HCT116 (cell line): ENCODE measurements around the gene NTHL1. TPM values are rescaled to one million over a fixed set of nuclear protein-coding genes. Genes with fewer than 3 reads are reported as not detected.

Experiments used
- ATAC-seq: fragments of 200-7000 bp; cut with Tn5 transposase; 2 replicates; pipeline ENCODE4 v1.9.1; 2020; ENCODE audit warnings: mild to moderate bottlenecking, moderate library complexity
- BruUV-seq: library from RNA; stranded (reverse); fragments of 400-500 nt; replicated peaks from 2 replicates; lab custom pipeline; 2021; lab: Mats Ljungman, UMichigan
- CTCF ChIA-PET: fragments of 300-600 bp; sonication (Branson Sonifier 250); formaldehyde crosslinking; loops from one replicate; lab custom pipeline; 2021; ENCODE audit warnings: antibody characterized with exemption; lab: Charles Lee
- POLR2A ChIA-PET: fragments of 300-600, 350-600 bp; sonication (Branson Sonifier 250); formaldehyde crosslinking; loops from one replicate; lab custom pipeline; 2021; ENCODE audit warnings: antibody characterized with exemption; lab: Charles Lee
- RAD21 ChIA-PET, 2 experiments: fragments of 300-600 bp; sonication (Branson Sonifier 250); formaldehyde crosslinking; loops; one replicate each; lab custom pipeline; 2023; ENCODE audit warnings: low total read pairs in 2 of 2; ENCODE audit not compliant: uncharacterized antibody in 2 of 2, unreplicated experiment in 2 of 2, low non-redundant PET in 1 of 2; lab: Charles Lee
- DNase-seq: peaks from one replicate; pipeline ENCODE4 v3.0.0-alpha.2; 2010; ENCODE audit warnings: low read depth, low spot score
- H2AFZ ChIP-seq: fragments of 200-600 bp; shearing (Covaris generic), sonication (generic); 2 replicates; pipeline ENCODE4 v1.6.1; 2017; ENCODE audit warnings: low read depth, mixed run types, mixed read lengths, antibody characterized with exemption, low read length; ENCODE audit not compliant: poor library complexity, severe bottlenecking
- H3K27ac ChIP-seq: 2 replicates; pipeline ENCODE4 v1.5.1; 2012; ENCODE audit warnings: low read depth, low read length
- H3K27me3 ChIP-seq: fragments of 200-600 bp; sonication (generic); 2 replicates; pipeline ENCODE4 v1.6.1; 2016; ENCODE audit warnings: mixed run types, low read length, mixed read lengths; ENCODE audit not compliant: insufficient read depth
- H3K36me3 ChIP-seq, 2 experiments: fragments of 200-500 bp in 1 of 2; fragments of 200-600 bp in 1 of 2; sonication (Bioruptor generic) in 1 of 2; sonication (generic) in 1 of 2; 2 replicates each; pipeline versions ENCODE4 v1.5.1 to v1.6.1; 2014 to 2016; ENCODE audit warnings: low read length in 2 of 2, inconsistent platforms in 1 of 2, mixed read lengths in 1 of 2, mixed run types in 1 of 2; ENCODE audit not compliant: insufficient read depth in 2 of 2, control insufficient read depth in 1 of 2
- H3K4me1 ChIP-seq, 2 experiments: fragments of 200-600 bp in 1 of 2; sonication (generic) in 1 of 2; 2 replicates each; pipeline versions ENCODE4 v1.5.1 to v1.6.1; 2012 to 2017; ENCODE audit warnings: low read length in 2 of 2, inconsistent platforms in 1 of 2, mild to moderate bottlenecking in 1 of 2, mixed read lengths in 1 of 2, mixed run types in 1 of 2, moderate library complexity in 1 of 2; ENCODE audit not compliant: insufficient read depth in 2 of 2, control insufficient read depth in 1 of 2
- H3K4me2 ChIP-seq: fragments of 200-600 bp; sonication (generic); 2 replicates; pipeline ENCODE4 v1.6.1; 2017; ENCODE audit warnings: mixed run types, low read length, mixed read lengths
- H3K4me3 ChIP-seq, 2 experiments: fragments of 200-600 bp in 1 of 2; sonication (generic) in 1 of 2; replicated peaks in 1 of 2; 2 replicates each; pipeline ENCODE4 v1.5.1; 2011 to 2016; ENCODE audit warnings: low read length in 2 of 2, control low read depth in 1 of 2, low read depth in 1 of 2, mild to moderate bottlenecking in 1 of 2, mixed read lengths in 1 of 2, mixed run types in 1 of 2
- H3K79me2 ChIP-seq: fragments of 200-600 bp; sonication (generic); 2 replicates; pipeline ENCODE4 v1.6.1; 2017; ENCODE audit warnings: mild to moderate bottlenecking, mixed run types, low read length, moderate library complexity, mixed read lengths; ENCODE audit not compliant: insufficient read depth
- H3K9ac ChIP-seq: fragments of 200-600 bp; sonication (generic); 2 replicates; pipeline ENCODE4 v1.6.1; 2016; ENCODE audit warnings: low read length, mixed read lengths
- H3K9me2 ChIP-seq: fragments of 200-600 bp; sonication (generic), shearing (Covaris generic); 2 replicates; pipeline ENCODE4 v1.6.1; 2017; ENCODE audit warnings: mixed run types, mild to moderate bottlenecking, moderate library complexity; ENCODE audit not compliant: insufficient read depth
- H3K9me3 ChIP-seq, 2 experiments: fragments of 200-500 bp in 1 of 2; fragments of 200-600 bp in 1 of 2; sonication (Bioruptor generic) in 1 of 2; sonication (generic) in 1 of 2; 2 replicates each; pipeline ENCODE4 v1.6.1; 2014 to 2017; ENCODE audit warnings: low read length in 2 of 2, mixed read lengths in 2 of 2, inconsistent platforms in 1 of 2, low read depth in 1 of 2, mild to moderate bottlenecking in 1 of 2, mixed run types in 1 of 2, moderate library complexity in 1 of 2; ENCODE audit not compliant: control insufficient read depth in 1 of 2, insufficient read depth in 1 of 2
- H4K20me1 ChIP-seq: fragments of 200-600 bp; sonication (generic), shearing (Covaris generic); 2 replicates; pipeline ENCODE4 v1.6.1; 2017; ENCODE audit warnings: mixed run types, mild to moderate bottlenecking, moderate library complexity; ENCODE audit not compliant: insufficient read depth
- CBX3 ChIP-seq: IDR thresholded peaks from 2 replicates; pipeline ENCODE4 v1.6.1; 2012; ENCODE audit warnings: low read depth
- JUND ChIP-seq: IDR thresholded peaks from 2 replicates; pipeline ENCODE4 v1.6.1; 2012
- POLR2AphosphoS5 ChIP-seq: IDR thresholded peaks from 2 replicates; pipeline ENCODE4 v1.6.1; 2011; ENCODE audit warnings: mild to moderate bottlenecking, low read depth, low read length, moderate library complexity
- RAD21 ChIP-seq: IDR thresholded peaks from 2 replicates; pipeline ENCODE4 v1.6.1; 2012; ENCODE audit warnings: low read depth, mild to moderate bottlenecking
- SIN3A ChIP-seq: IDR thresholded peaks from 2 replicates; pipeline ENCODE4 v1.6.1; 2012; ENCODE audit warnings: low read depth
- SRF ChIP-seq: IDR thresholded peaks from 2 replicates; pipeline ENCODE4 v1.6.1; 2012; ENCODE audit warnings: low read depth
- ZNF274 ChIP-seq: fragments of 200-500 bp; sonication (Bioruptor generic); IDR thresholded peaks from 2 replicates; pipeline ENCODE4 v1.6.1; 2014; ENCODE audit warnings: mild to moderate bottlenecking, low read depth, low read length, inconsistent platforms
- intact Hi-C: fragments of 100-400 bp; cut with micrococcal nuclease; formaldehyde crosslinking; loops from 2 replicates; pipeline ENCODE4 v1.10.0; 2022
- total RNA-seq: library from RNA; stranded (reverse); gene quantifications from one replicate; pipeline ENCODE4 v1.2.1, GENCODE V29; 2021; ENCODE audit not compliant: unreplicated experiment
- TF ChIP-seq, protein P1 (sequence below): IDR thresholded peaks from 2 replicates; pipeline ENCODE4 v1.6.1; 2012
- TF ChIP-seq, protein P2 (sequence below), 3 experiments: fragments of 200-600 bp in 1 of 3; sonication (generic) in 1 of 3; IDR thresholded peaks in 2 of 3; conservative IDR thresholded peaks in 1 of 3; 2 replicates each; pipeline ENCODE4 v1.5.1; 2012 to 2017; ENCODE audit warnings: low read depth in 2 of 3, low read length in 2 of 3, antibody characterized with exemption in 1 of 3, borderline replicate concordance in 1 of 3, control low read depth in 1 of 3, mild to moderate bottlenecking in 1 of 3, mixed read lengths in 1 of 3, mixed run types in 1 of 3, moderate library complexity in 1 of 3; ENCODE audit not compliant: insufficient read depth in 1 of 3
- TF ChIP-seq, protein P3 (sequence below): IDR thresholded peaks from 2 replicates; pipeline ENCODE4 v1.6.1; 2012

Gene NTHL1
- total RNA-seq, 1 experiment from 2014 or later, result 40.1 TPM

DNA sequence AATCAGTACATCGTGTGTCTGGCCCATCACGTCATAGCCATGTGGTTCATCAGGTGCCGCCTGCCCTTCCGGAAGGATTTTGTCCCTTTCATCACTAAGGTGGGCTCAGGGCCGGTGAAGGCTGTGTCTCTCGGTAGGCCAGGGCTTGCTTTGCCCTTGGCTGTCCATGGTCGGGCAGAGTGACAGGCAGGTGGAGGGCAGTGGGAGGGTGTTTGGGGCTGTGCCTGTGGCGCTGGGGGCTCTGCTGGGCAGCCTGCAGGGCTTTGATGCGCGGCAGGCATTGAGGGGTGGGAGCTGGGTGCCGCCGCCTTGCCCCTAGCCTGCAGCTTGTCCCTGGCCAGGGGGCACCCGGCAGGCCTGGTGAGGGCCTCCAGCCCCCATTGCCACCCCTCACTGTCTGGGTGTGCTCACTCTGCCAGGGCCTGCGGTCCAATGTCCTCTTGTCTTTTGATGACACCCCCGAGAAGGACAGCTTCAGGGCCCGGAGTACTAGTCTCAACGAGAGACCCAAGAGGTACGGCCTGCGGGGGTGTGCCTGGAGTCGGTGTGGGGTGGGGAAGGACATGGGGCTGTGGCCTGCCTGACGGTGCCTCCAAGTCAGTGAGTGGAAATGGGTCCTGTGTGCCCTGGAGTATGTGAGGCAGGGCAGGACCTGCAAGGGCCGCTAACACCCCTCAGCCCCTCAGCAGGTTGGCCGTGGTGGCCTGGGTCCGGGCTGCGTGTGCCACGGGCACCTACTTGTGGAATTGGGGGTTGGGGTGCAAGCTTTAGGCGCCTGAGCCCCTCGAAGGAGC lies 28.6 kb upstream of the NTHL1 start:
- Histone ChIP-seq H3K4me2 (no peak overlapping the region), H3K27me3 (no peaks in the 10 kb centered on the region), H3K27ac (no peak overlapping the region), H3K4me1 (no peaks in the 10 kb centered on the region), H3K79me2 (no peaks in the 10 kb centered on the region), H3K36me3 (peaks cover 0 to 2% of the 10 kb centered on the region in 2 experiments; a peak in 1 of 4 replicates), H3K4me3 (no peak overlapping the region), H2AFZ (no peak overlapping the region), H4K20me1 (no peaks in the 10 kb centered on the region), H3K9me2 (no peaks in the 10 kb centered on the region), H3K9ac (no peak overlapping the region), H3K9me3 (no peaks in the 10 kb centered on the region)
- RAD21 ChIA-PET, result no interaction called here
- ATAC-seq, result no peak
- BruUV-seq, result no TSS peak
- no peak for DNase-seq
- TF ChIP-seq CBX3 (no peak), SIN3A (no peak), ZNF274 (no peak), JUND (no peak), SRF (no peak), POLR2AphosphoS5 (no peak), RAD21 (no peak)
- TF ChIP-seq, protein P1, sequence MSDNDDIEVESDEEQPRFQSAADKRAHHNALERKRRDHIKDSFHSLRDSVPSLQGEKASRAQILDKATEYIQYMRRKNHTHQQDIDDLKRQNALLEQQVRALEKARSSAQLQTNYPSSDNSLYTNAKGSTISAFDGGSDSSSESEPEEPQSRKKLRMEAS, result no peak
- TF ChIP-seq, protein P2, sequence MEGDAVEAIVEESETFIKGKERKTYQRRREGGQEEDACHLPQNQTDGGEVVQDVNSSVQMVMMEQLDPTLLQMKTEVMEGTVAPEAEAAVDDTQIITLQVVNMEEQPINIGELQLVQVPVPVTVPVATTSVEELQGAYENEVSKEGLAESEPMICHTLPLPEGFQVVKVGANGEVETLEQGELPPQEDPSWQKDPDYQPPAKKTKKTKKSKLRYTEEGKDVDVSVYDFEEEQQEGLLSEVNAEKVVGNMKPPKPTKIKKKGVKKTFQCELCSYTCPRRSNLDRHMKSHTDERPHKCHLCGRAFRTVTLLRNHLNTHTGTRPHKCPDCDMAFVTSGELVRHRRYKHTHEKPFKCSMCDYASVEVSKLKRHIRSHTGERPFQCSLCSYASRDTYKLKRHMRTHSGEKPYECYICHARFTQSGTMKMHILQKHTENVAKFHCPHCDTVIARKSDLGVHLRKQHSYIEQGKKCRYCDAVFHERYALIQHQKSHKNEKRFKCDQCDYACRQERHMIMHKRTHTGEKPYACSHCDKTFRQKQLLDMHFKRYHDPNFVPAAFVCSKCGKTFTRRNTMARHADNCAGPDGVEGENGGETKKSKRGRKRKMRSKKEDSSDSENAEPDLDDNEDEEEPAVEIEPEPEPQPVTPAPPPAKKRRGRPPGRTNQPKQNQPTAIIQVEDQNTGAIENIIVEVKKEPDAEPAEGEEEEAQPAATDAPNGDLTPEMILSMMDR (IDR thresholded peaks at IDR 0.05 in 2 of 3, conservative IDR thresholded peaks at IDR 0.05 in 1 of 3; ENCODE audit: borderline replicate concordance in 1 of 3, insufficient read depth in 1 of 3, low read depth in 2 of 3, low read length in 2 of 3), result no peak
- TF ChIP-seq, protein P3, sequence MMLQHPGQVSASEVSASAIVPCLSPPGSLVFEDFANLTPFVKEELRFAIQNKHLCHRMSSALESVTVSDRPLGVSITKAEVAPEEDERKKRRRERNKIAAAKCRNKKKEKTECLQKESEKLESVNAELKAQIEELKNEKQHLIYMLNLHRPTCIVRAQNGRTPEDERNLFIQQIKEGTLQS, result no peak
- POLR2A ChIA-PET, result no interaction called here
- CTCF ChIA-PET, result no interaction called here
- intact Hi-C loops, result no loop called here
